Prostate gland (tissue), 2 donors: ENCODE results near the gene KCNS3. TPM values are rescaled to one million over a fixed set of nuclear protein-coding genes. Genes with fewer than 3 reads are reported as not detected.

Experiments
- DNase-seq: peaks from one replicate; pipeline ENCODE4 v3.0.0-alpha.2; 2019; ENCODE audit warnings: low spot score
- H3K27ac ChIP-seq, 2 donors: fragments of 200-600 bp; sonication (generic); 2 replicates each; pipeline ENCODE4 v1.5.1; 2017 to 2019
- H3K27me3 ChIP-seq: fragments of 200-600 bp; sonication (generic); replicated peaks from 2 replicates; pipeline ENCODE4 v1.5.1; 2019; ENCODE audit not compliant: insufficient read depth
- H3K36me3 ChIP-seq, 2 donors: fragments of 200-600 bp; sonication (generic); 1 replicate in 1 of 2; 2 replicates in 1 of 2; pipeline versions ENCODE4 v1.5.1 to v1.8.1; 2017 to 2019
- H3K4me1 ChIP-seq: fragments of 200-600 bp; sonication (generic); replicated peaks from 2 replicates; pipeline ENCODE4 v1.5.1; 2019
- H3K4me3 ChIP-seq, 2 donors: fragments of 200-600 bp; sonication (generic); 2 replicates each; pipeline ENCODE4 v1.5.1; 2017 to 2019
- H3K9me3 ChIP-seq: fragments of 200-600 bp; sonication (generic); 2 replicates; pipeline ENCODE4 v1.5.1; 2017
- CTCF ChIP-seq, 4 experiments: fragments of 200-600 bp in 2 of 4; fragments of 450-650 bp in 2 of 4; sonication (generic) in 2 of 4; IDR thresholded peaks; 1 replicate in 3 of 4; 2 replicates in 1 of 4; pipeline ENCODE4 v1.5.1; 2016 to 2019; ENCODE audit warnings: antibody characterized with exemption in 4 of 4, mild to moderate bottlenecking in 2 of 4, moderate library complexity in 2 of 4
- POLR2A ChIP-seq: fragments of 450-650 bp; IDR thresholded peaks from one replicate; pipeline ENCODE4 v1.6.1; 2016; ENCODE audit warnings: antibody characterized with exemption, mild to moderate bottlenecking
- POLR2AphosphoS5 ChIP-seq: sonication (generic); formaldehyde crosslinking; IDR thresholded peaks from one replicate; pipeline ENCODE4 v1.6.1; 2017; ENCODE audit warnings: antibody characterized with exemption
- WGBS: methylation state at CpG from one replicate; pipeline ENCODE4 v1.1.5; 2018; 5-methylcytosine and 5-hydroxymethylcytosine counted together
- intact Hi-C: fragments of 100-400 bp; cut with DNase I; formaldehyde crosslinking; loops from one replicate; pipeline ENCODE4 v1.14.2; 2022
- total RNA-seq, 2 donors: library from RNA; depleted of rRNA; stranded (reverse); fragments of >200 nt; gene quantifications; one replicate each; pipeline ENCODE4 v1.1.0, GENCODE V29; 2016

The KCNS3 gene
- total RNA-seq, 2 donors from 2014 or later, result 17.4 to 106 TPM

DNA sequence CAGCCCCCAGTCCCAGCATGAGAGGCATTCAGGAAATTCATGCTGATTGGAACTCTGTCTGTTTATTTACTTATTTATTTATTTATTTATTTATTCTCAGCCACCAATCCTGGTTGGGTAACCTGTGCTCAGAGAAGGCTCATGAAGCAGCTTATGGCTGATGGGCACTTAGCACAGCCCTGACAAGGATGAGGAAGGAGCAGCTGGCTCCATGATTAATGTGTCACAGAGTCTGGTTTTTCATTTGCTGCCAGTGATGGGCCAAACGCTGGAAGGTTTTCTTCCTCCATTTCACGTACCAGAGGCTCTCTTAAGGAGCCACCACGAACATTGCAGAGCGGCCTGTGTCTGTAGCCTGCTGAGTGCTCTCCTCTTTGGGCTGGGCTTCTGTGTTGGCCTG, 28.3 kb upstream of the KCNS3 start:
- TF ChIP-seq POLR2AphosphoS5, result no peak
- no peak for TF ChIP-seq POLR2A
- TF ChIP-seq CTCF (IDR thresholded peaks at IDR 0.05), result no peak
- DNase-seq, result no peak
- no peaks in the 10 kb centered on the region for H3K36me3 ChIP-seq
- intact Hi-C loops, result loop anchor here (5.0 kb wide), 2 partner anchors 297 to 527 kb away; no protein-coding TSS in a partner anchor
- no peaks in the 10 kb centered on the region for H3K9me3 ChIP-seq
- H3K27me3 ChIP-seq, result no peaks in the 10 kb centered on the region
- no peak overlapping the region for H3K4me3 ChIP-seq
- H3K4me1 ChIP-seq, result no peaks in the 10 kb centered on the region
- 85% methylated on average over 4 of the region's 4 CpGs for WGBS
- H3K27ac ChIP-seq, result no peak overlapping the region

DNA sequence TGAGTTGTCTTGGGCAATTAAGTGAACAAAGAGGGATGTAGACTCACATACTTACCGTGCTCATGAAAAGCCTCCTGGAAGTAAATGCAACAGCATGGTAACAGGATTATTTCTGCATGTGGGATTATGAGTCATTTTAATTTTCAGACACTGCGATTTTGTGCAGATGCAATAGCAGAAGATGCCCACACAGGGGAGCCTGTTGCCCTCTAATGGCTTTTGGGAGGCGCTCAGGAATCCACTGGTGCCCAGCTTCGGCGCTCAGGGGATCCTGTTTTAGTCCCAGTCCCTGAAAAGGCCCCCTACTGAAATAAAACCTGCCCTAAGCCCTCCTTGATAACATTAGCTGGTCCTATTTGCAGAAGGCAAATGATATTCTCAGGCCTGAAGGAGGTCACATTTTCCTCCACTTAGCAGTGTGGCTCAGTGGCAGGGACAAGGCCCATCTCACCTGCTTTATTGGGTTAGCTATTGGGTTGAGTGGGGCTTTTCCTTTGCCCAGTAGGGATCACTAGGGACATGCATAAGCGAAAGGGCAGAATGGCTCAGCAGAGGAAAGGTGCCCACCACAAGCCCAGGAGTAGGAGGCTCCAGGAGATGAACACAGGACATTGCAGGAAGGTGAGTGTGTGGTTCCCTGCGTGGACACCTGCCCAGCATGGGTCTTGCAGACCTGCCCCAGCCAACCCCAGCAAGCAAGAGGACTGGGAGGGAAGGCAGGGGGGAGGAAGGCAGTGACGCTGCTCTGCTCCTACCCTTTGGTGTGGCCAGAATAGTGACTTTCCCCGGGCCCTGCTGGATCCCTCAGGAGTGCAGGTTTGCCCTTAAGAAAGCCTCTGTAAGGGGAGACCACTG, 26.5 kb upstream of the KCNS3 start:
- Histone ChIP-seq H3K4me3 (no peak overlapping the region), H3K9me3 (no peaks in the 10 kb centered on the region), H3K27me3 (no peaks in the 10 kb centered on the region), H3K27ac (no peak overlapping the region), H3K4me1 (no peaks in the 10 kb centered on the region), H3K36me3 (no peaks in the 10 kb centered on the region)
- 47% methylated on average over 9 of the region's 9 CpGs for WGBS
- intact Hi-C loops, result loop anchor here (5.0 kb wide), 2 partner anchors 295 to 525 kb away; no protein-coding TSS in a partner anchor
- TF ChIP-seq POLR2A (no peak), CTCF (IDR thresholded peaks at IDR 0.05) (peak; percentile 22 to 88 (median 77))
- DNase-seq, result peak; percentile 38

DNA sequence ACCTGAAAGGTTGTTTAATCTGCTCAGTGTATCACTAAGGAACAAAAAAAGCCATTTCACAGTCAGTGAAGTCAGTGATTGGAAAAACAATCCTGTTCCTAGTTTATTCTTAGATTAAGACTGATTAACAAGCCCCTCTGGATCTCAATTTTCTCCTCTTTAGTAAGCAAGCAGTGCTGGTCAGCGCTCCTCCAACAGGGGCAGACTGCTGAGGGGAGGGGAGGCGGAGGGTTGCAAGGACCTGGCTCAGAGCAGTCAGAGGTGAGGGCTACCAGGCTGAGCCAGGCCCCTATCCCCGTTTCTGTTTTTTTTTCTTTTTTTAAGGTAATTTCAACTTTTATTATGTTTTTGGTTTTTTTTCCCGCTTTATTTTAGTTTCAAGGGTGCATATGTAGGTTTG, 24.7 kb upstream of the KCNS3 start:
- intact Hi-C loops, result loop anchor here (5.0 kb wide), 2 partner anchors 294 to 524 kb away; no protein-coding TSS in a partner anchor
- H3K4me1 ChIP-seq, result no peaks in the 10 kb centered on the region
- H3K4me3 ChIP-seq, result no peak overlapping the region
- DNase-seq, result no peak
- H3K9me3 ChIP-seq, result no peaks in the 10 kb centered on the region
- H3K27me3 ChIP-seq, result peaks cover 4% of the 10 kb centered on the region
- H3K27ac ChIP-seq, result no peak overlapping the region
- no peak for TF ChIP-seq POLR2AphosphoS5
- TF ChIP-seq CTCF (IDR thresholded peaks at IDR 0.05), result no peak
- no peak for TF ChIP-seq POLR2A
- 57% methylated on average over 4 of the region's 4 CpGs for WGBS
- H3K36me3 ChIP-seq, result no peaks in the 10 kb centered on the region

DNA sequence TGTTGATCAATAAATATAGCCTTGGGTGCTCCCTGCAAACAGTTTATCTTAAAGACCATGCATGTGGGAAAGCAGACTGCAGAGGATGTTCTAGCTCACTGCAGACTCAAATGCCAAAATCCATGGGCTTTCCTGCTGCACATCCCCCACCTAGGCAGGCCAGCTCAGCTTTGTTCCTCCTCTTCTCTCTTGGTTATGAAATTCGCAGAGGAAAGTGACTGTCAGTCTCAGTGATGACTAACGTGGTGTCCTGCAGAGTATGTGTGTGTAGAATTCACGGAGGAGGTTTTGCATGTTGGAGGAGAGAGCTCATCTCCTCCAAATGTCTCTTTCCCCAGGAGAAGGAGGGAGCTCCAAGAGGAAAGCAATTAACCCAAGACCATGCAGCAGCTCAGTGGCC, 21.4 kb upstream of the KCNS3 start:
- no peak for DNase-seq
- H3K27ac ChIP-seq, result no peak overlapping the region
- WGBS, result 56% methylated on average over 3 of the region's 3 CpGs
- H3K4me1 ChIP-seq, result no peaks in the 10 kb centered on the region
- no peak overlapping the region for H3K4me3 ChIP-seq
- intact Hi-C loops, result no loop called here
- H3K36me3 ChIP-seq, result no peaks in the 10 kb centered on the region
- H3K27me3 ChIP-seq, result peaks cover 4% of the 10 kb centered on the region
- H3K9me3 ChIP-seq, result no peaks in the 10 kb centered on the region
- TF ChIP-seq CTCF (IDR thresholded peaks at IDR 0.05), result no peak
- no peak for TF ChIP-seq POLR2A
- TF ChIP-seq POLR2AphosphoS5, result no peak

- H3K27ac ChIP-seq, result no peak overlapping the region
- no peaks in the 10 kb centered on the region for H3K36me3 ChIP-seq
- H3K9me3 ChIP-seq, result no peaks in the 10 kb centered on the region
- no peaks in the 10 kb centered on the region for H3K4me1 ChIP-seq
- peaks cover 4% of the 10 kb centered on the region for H3K27me3 ChIP-seq
- WGBS, result 81% methylated on average over 1 of the region's 1 CpG
- H3K4me3 ChIP-seq, result no peak overlapping the region
- TF ChIP-seq CTCF (IDR thresholded peaks at IDR 0.05) (no peak), POLR2AphosphoS5 (no peak), POLR2A (no peak)
- intact Hi-C loops, result no loop called here
- DNase-seq, result no peak
These were observed 20.4 kb upstream of the KCNS3 start for GRCh38 chr2:17858064-17858463.
